ENCODE data around the gene SLCO2B1. TPM values are rescaled to one million over a fixed set of nuclear protein-coding genes. Genes with fewer than 3 reads are reported as not detected.

SLCO2B1 gene
- total and polyA plus RNA-seq, 2 experiments from 2014 or later = not detected

DNA sequence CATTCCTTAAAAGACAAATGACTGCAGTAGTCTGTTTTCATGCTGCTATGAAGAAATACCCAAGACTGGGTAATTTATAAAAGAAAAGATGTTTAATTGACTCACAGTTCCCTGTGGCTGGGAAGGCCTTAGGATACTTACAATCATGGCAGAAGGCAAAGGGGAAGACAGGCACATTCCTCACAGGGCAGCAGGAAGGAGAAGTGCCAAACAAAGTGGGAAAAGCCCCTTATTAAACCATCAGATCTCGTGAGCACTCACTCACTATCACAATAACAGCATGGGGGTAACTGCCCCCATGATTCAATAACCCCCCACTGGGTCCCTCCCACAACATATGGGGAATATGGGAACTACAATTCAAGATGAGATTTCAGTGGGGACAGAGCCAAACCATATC is 37.9 kb upstream of the SLCO2B1 start:
- Histone ChIP-seq H3K79me2 (ENCODE audit: insufficient read depth) (no peaks in the 10 kb centered on the region), H3K9me3 (ENCODE audit: low read depth) (peaks cover 9% of the 10 kb centered on the region), H3K9ac (no peak overlapping the region), H3K4me2 (ENCODE audit: unreplicated experiment) (no peak overlapping the region), H3K36me3 (ENCODE audit: low read depth) (no peaks in the 10 kb centered on the region), H3K4me3 (no peak overlapping the region), H3K27me3 (replicated peaks; ENCODE audit: insufficient read depth) (peaks cover 17% of the 10 kb centered on the region; the same call in 1 of the 2 replicates), H4K20me1 (ENCODE audit: insufficient read depth) (no peaks in the 10 kb centered on the region), H2AFZ (no peak overlapping the region), H3F3A (ENCODE audit: insufficient read depth) (no peaks in the 10 kb centered on the region), H3K27ac (no peak overlapping the region), H3K9me2 (ENCODE audit: insufficient read depth) (no peaks in the 10 kb centered on the region), H3K4me1 (ENCODE audit: insufficient read depth) (no peaks in the 10 kb centered on the region)
- no peak for DNase-seq
- in situ Hi-C loops (cut with MboI) = no loop called here
- TF ChIP-seq EZH2phosphoT487 (IDR thresholded peaks at IDR 0.05; ENCODE audit: insufficient read depth, low read depth) = no peak
- no peak for TF ChIP-seq EZH2 (IDR thresholded peaks at IDR 0.05; ENCODE audit: insufficient read depth, poor library complexity, severe bottlenecking)
- WGBS, 2 experiments (ENCODE audit: low coverage in 1 of 2, low lambda C conversion rate in 2 of 2, missing lambda C conversion rate in 2 of 2) = 17 to 26% methylated on average over 1 of the region's 1 CpG

DNA sequence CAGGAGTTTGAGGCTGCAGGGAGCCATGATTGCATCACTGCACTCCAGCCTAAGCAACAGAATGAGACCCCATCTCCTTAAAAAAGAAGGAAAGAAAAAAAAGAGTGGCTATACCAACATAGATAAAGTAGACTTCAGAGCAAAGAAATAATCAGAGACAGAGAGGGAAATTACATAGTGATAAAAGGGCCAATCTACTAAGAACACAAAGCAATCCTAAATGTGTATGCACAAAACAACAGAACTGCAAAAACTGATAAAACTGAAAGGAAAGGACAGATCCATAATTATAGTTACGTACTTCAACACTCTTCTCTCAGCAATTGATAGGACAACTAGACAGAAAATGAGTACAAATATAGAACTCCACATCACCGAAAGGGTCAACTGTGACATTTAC is 36.4 kb upstream of the SLCO2B1 start:
- Histone ChIP-seq H3K9ac (no peak overlapping the region), H3K79me2 (ENCODE audit: insufficient read depth) (no peaks in the 10 kb centered on the region), H3K27me3 (replicated peaks; ENCODE audit: insufficient read depth) (peaks cover 21% of the 10 kb centered on the region; the same call in 1 of the 2 replicates), H4K20me1 (ENCODE audit: insufficient read depth) (no peaks in the 10 kb centered on the region), H3F3A (ENCODE audit: insufficient read depth) (no peaks in the 10 kb centered on the region), H2AFZ (no peak overlapping the region), H3K9me3 (ENCODE audit: low read depth) (peaks cover 9% of the 10 kb centered on the region), H3K4me1 (ENCODE audit: insufficient read depth) (no peaks in the 10 kb centered on the region), H3K27ac (no peak overlapping the region), H3K9me2 (ENCODE audit: insufficient read depth) (no peaks in the 10 kb centered on the region), H3K4me2 (ENCODE audit: unreplicated experiment) (no peak overlapping the region), H3K4me3 (no peak overlapping the region), H3K36me3 (ENCODE audit: low read depth) (no peaks in the 10 kb centered on the region)
- 46 to 61% methylated on average over 2 of the region's 2 CpGs for WGBS, 2 experiments (ENCODE audit: low coverage in 1 of 2, low lambda C conversion rate in 2 of 2, missing lambda C conversion rate in 2 of 2)
- in situ Hi-C loops (cut with MboI) = no loop called here
- no peak for DNase-seq
- TF ChIP-seq EZH2 (IDR thresholded peaks at IDR 0.05; ENCODE audit: insufficient read depth, poor library complexity, severe bottlenecking) (no peak), EZH2phosphoT487 (IDR thresholded peaks at IDR 0.05; ENCODE audit: insufficient read depth, low read depth) (no peak)

- Histone ChIP-seq H3F3A (ENCODE audit: insufficient read depth) (no peaks in the 10 kb centered on the region), H3K9me3 (ENCODE audit: low read depth) (no peaks in the 10 kb centered on the region), H3K4me2 (ENCODE audit: unreplicated experiment) (no peak overlapping the region), H3K9ac (no peak overlapping the region), H3K4me3 (no peak overlapping the region), H3K4me1 (ENCODE audit: insufficient read depth) (no peaks in the 10 kb centered on the region), H3K9me2 (ENCODE audit: insufficient read depth) (no peaks in the 10 kb centered on the region), H3K27ac (no peak overlapping the region), H3K27me3 (replicated peaks; ENCODE audit: insufficient read depth) (0 out of 2 replicates have a peak, but pooled peaks cover 8% of the 10 kb centered on the region), H3K79me2 (ENCODE audit: insufficient read depth) (no peaks in the 10 kb centered on the region), H2AFZ (no peak overlapping the region), H3K36me3 (ENCODE audit: low read depth) (no peaks in the 10 kb centered on the region), H4K20me1 (ENCODE audit: insufficient read depth) (no peaks in the 10 kb centered on the region)
- DNase-seq = no peak
- in situ Hi-C loops (cut with MboI) = no loop called here
- 42 to 56% methylated on average over 1 of the region's 1 CpG for WGBS, 2 experiments (ENCODE audit: low coverage in 1 of 2, low lambda C conversion rate in 2 of 2, missing lambda C conversion rate in 2 of 2)
- TF ChIP-seq EZH2phosphoT487 (IDR thresholded peaks at IDR 0.05; ENCODE audit: insufficient read depth, low read depth) (no peak), EZH2 (IDR thresholded peaks at IDR 0.05; ENCODE audit: insufficient read depth, poor library complexity, severe bottlenecking) (no peak)
Measured at GRCh38 chr11:75118577-75118976, 32.3 kb upstream of the SLCO2B1 start.

DNA sequence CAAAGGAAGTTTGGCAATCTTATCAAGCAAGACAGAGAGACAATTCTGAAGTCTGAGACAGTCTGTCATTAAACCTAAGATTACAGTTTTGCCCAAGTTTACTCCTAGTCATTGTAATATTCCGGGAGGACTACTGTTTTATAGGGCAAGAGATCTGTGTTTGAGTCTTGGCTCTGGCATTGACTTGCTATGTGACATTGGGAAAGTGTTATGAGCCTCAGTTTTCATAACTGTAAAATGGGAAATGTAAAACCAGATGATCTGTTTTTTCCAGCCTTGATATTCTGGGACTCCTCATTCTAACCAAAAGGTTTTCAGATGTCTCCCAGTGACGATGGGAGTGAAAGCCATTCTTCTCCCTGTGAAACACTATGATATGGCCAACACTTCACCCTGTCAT is 24.3 kb upstream of the SLCO2B1 start:
- Histone ChIP-seq H2AFZ (no peak overlapping the region), H3K4me2 (ENCODE audit: unreplicated experiment) (no peak overlapping the region), H3K9ac (no peak overlapping the region), H3K27me3 (replicated peaks; ENCODE audit: insufficient read depth) (peaks cover 5% of the 10 kb centered on the region), H3F3A (ENCODE audit: insufficient read depth) (no peaks in the 10 kb centered on the region), H3K9me2 (ENCODE audit: insufficient read depth) (no peaks in the 10 kb centered on the region), H3K27ac (no peak overlapping the region), H3K4me1 (ENCODE audit: insufficient read depth) (no peaks in the 10 kb centered on the region), H3K4me3 (no peak overlapping the region), H3K79me2 (ENCODE audit: insufficient read depth) (no peaks in the 10 kb centered on the region), H4K20me1 (ENCODE audit: insufficient read depth) (no peaks in the 10 kb centered on the region), H3K9me3 (ENCODE audit: low read depth) (no peaks in the 10 kb centered on the region), H3K36me3 (ENCODE audit: low read depth) (no peaks in the 10 kb centered on the region)
- no peak for DNase-seq
- TF ChIP-seq EZH2 (IDR thresholded peaks at IDR 0.05; ENCODE audit: insufficient read depth, poor library complexity, severe bottlenecking) (no peak), EZH2phosphoT487 (IDR thresholded peaks at IDR 0.05; ENCODE audit: insufficient read depth, low read depth) (no peak)
- in situ Hi-C loops (cut with MboI) = no loop called here
- 9 to 17% methylated on average over 2 of the region's 2 CpGs for WGBS, 2 experiments (ENCODE audit: low coverage in 1 of 2, low lambda C conversion rate in 2 of 2, missing lambda C conversion rate in 2 of 2)

- H3K27ac ChIP-seq = no peak overlapping the region
- no peaks in the 10 kb centered on the region for H3K79me2 ChIP-seq (ENCODE audit: insufficient read depth)
- no peak overlapping the region for H3K9ac ChIP-seq
- 18 to 26% methylated on average over 3 of the region's 3 CpGs for WGBS, 2 experiments (ENCODE audit: low coverage in 1 of 2, low lambda C conversion rate in 2 of 2, missing lambda C conversion rate in 2 of 2)
- TF ChIP-seq EZH2phosphoT487 (IDR thresholded peaks at IDR 0.05; ENCODE audit: insufficient read depth, low read depth) (no peak), EZH2 (IDR thresholded peaks at IDR 0.05; ENCODE audit: insufficient read depth, poor library complexity, severe bottlenecking) (no peak)
- H3K4me3 ChIP-seq = no peak overlapping the region
- no peaks in the 10 kb centered on the region for H4K20me1 ChIP-seq (ENCODE audit: insufficient read depth)
- no peak overlapping the region for H2AFZ ChIP-seq
- H3K27me3 ChIP-seq (replicated peaks; ENCODE audit: insufficient read depth) = peaks cover 36% of the 10 kb centered on the region
- DNase-seq = no peak
- in situ Hi-C loops (cut with MboI) = loop anchor here (10.0 kb wide), 1 partner anchor 113 kb away; the partner anchor contains the start of gene TPBGL
- no peaks in the 10 kb centered on the region for H3K36me3 ChIP-seq (ENCODE audit: low read depth)
- H3K9me2 ChIP-seq (ENCODE audit: insufficient read depth) = no peaks in the 10 kb centered on the region
- H3K9me3 ChIP-seq (ENCODE audit: low read depth) = no peaks in the 10 kb centered on the region
- no peaks in the 10 kb centered on the region for H3K4me1 ChIP-seq (ENCODE audit: insufficient read depth)
- H3F3A ChIP-seq (ENCODE audit: insufficient read depth) = no peaks in the 10 kb centered on the region
- no peak overlapping the region for H3K4me2 ChIP-seq (ENCODE audit: unreplicated experiment)
Measured at GRCh38 chr11:75132080-75132479, 18.8 kb upstream of the SLCO2B1 start.
